Activated naive CD4-positive, alpha-beta T cell treated with anti-CD3 and anti-CD28 coated beads for 36 hours (primary cell): Measurements from ENCODE around the gene LZTR1. TPM values are rescaled to one million over a fixed set of nuclear protein-coding genes. Genes with fewer than 3 reads are reported as not detected.

Experiments
- CTCF ChIA-PET: fragments of 350-600 bp; sonication (Branson Sonifier 250); formaldehyde crosslinking; loops from one replicate; lab custom pipeline; 2021; ENCODE audit warnings: antibody characterized with exemption; lab: Charles Lee
- DNase-seq: peaks from one replicate; pipeline ENCODE4 v3.0.0-alpha.2; 2020
- H3K27ac Mint-ChIP-seq: one replicate; pipeline ENCODE4 v1.8.0; 2021; ENCODE audit warnings: mild to moderate bottlenecking, mixed read lengths
- H3K27me3 Mint-ChIP-seq: one replicate; pipeline ENCODE4 v1.8.0; 2021; ENCODE audit warnings: low read depth, mixed read lengths
- H3K36me3 Mint-ChIP-seq: one replicate; pipeline ENCODE4 v1.8.0; 2021; ENCODE audit warnings: low read depth, mixed read lengths
- H3K4me1 Mint-ChIP-seq: one replicate; pipeline ENCODE4 v1.8.0; 2021; ENCODE audit warnings: low read depth, mixed read lengths
- H3K4me3 Mint-ChIP-seq: one replicate; pipeline ENCODE4 v1.8.0; 2021; ENCODE audit warnings: mild to moderate bottlenecking, moderate library complexity, mixed read lengths
- H3K9me3 Mint-ChIP-seq: one replicate; pipeline ENCODE4 v1.8.0; 2021; ENCODE audit warnings: mixed read lengths
- intact Hi-C: fragments of 100-400 bp; cut with micrococcal nuclease; formaldehyde crosslinking; loops from one replicate; pipeline ENCODE4 v1.15.1; 2023
- total RNA-seq, 2 experiments: library from RNA; stranded (reverse); gene quantifications; one replicate each; pipeline ENCODE4 v1.2.3, GENCODE V29; 2021

LZTR1 gene
- total RNA-seq, 2 experiments from 2014 or later: 23.1 to 27.4 TPM

DNA sequence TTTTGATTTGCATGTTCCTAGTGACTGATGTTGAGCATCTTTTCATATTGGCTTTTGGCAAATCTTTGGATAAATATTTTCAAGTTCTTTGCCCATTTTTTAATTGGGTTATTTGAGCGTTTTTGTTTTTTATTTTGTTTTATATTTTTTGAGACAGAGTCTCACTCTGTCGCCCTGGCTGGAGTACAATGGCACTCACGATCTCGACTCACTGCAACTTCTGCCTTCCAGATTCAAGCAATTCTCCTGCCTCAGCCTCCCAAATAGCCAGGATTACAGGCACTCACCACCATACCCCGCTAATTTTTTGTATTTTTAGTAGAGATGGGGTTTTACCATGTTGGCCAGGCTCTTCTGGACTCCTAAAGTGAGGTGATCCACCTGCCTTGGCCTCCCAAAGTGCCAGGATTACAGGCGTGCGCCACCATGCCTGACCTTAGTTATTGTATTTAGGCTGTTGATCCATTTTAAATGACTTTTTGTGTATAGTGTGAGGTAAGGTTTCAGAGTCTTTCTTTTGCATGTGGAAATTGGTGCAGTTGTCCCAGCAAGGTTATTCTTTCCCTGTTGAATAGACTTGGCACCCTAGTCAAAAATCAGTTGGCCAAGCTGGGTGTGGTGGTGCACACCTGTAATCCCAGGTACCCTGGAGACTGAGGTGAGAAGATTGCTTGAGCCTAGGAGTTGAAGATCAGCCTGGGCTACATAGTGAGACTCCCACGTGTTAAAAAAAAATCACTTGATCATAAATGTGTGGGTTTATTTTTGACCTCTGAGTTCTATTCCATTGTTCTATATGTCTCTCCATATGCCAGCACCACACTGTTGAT, 38.8 kb upstream of the LZTR1 start:
- no peak for DNase-seq
- Mint-ChIP-seq H3K36me3 (peaks cover 20% of the 10 kb centered on the region), H3K4me1 (peaks cover 71% of the 10 kb centered on the region), H3K9me3 (no peaks in the 10 kb centered on the region), H3K27me3 (no peaks in the 10 kb centered on the region), H3K4me3 (no peak overlapping the region), H3K27ac (peak overlapping the region; percentile 14)
- CTCF ChIA-PET: no interaction called here
- intact Hi-C loops: loop anchor here (10.0 kb wide), 1 partner anchor 129 kb away; no protein-coding TSS in a partner anchor

DNA sequence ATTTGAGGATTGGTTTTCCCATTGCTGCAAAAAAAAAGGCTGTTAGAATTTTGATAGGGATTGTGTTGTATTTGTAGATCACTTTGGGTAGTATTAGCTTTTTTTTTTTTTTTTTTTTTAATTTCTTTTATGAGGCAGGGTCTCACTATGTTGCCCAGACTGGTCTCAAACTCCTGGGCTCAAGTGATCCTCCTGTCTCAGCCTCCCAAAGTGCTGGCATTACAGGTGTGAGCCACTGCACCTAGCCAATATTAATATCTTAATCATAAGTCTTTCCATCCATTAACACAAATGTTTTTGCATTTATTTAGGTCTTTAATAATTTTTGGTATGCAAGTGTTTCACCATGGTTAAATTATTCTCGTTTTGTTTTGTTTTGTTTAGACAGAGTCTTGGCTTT, 38.1 kb upstream of the LZTR1 start:
- CTCF ChIA-PET: interaction anchor here (0.7 kb wide), 1 partner anchor 16 kb away, joined by 6 read pairs; no protein-coding TSS in a partner anchor
- peaks cover 17% of the 10 kb centered on the region for H3K36me3 Mint-ChIP-seq
- intact Hi-C loops: loop anchor here (10.0 kb wide), 1 partner anchor 129 kb away; no protein-coding TSS in a partner anchor
- H3K4me1 Mint-ChIP-seq: peaks cover 70% of the 10 kb centered on the region
- H3K4me3 Mint-ChIP-seq: no peak overlapping the region
- H3K27me3 Mint-ChIP-seq: no peaks in the 10 kb centered on the region
- H3K9me3 Mint-ChIP-seq: no peaks in the 10 kb centered on the region
- peak overlapping the region; percentile 14 for H3K27ac Mint-ChIP-seq
- no peak for DNase-seq

DNA sequence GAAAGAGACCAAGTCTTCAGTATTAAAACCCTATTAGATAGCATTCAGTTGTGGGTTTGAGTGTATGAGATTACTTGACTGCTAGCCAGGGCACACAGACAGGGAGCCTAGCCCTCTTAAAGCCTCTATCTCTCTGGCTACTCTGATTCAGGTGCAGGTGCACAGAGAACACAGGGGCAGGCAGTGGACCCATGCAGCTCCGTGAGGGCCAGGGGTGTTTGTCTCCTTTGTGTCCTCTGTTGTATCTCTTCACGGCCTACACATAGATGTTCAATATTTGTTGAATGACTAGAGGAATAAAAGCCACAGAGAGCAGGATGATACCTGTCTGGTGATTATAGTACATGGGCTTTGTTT, 36.5 kb upstream of the LZTR1 start:
- no peak for DNase-seq
- H3K9me3 Mint-ChIP-seq: no peaks in the 10 kb centered on the region
- no peak overlapping the region for H3K27ac Mint-ChIP-seq
- CTCF ChIA-PET: no interaction called here
- no peak overlapping the region for H3K4me3 Mint-ChIP-seq
- no peaks in the 10 kb centered on the region for H3K27me3 Mint-ChIP-seq
- peaks cover 19% of the 10 kb centered on the region for H3K36me3 Mint-ChIP-seq
- peaks cover 67% of the 10 kb centered on the region for H3K4me1 Mint-ChIP-seq
- intact Hi-C loops: loop anchor here (10.0 kb wide), 1 partner anchor 131 kb away; no protein-coding TSS in a partner anchor

DNA sequence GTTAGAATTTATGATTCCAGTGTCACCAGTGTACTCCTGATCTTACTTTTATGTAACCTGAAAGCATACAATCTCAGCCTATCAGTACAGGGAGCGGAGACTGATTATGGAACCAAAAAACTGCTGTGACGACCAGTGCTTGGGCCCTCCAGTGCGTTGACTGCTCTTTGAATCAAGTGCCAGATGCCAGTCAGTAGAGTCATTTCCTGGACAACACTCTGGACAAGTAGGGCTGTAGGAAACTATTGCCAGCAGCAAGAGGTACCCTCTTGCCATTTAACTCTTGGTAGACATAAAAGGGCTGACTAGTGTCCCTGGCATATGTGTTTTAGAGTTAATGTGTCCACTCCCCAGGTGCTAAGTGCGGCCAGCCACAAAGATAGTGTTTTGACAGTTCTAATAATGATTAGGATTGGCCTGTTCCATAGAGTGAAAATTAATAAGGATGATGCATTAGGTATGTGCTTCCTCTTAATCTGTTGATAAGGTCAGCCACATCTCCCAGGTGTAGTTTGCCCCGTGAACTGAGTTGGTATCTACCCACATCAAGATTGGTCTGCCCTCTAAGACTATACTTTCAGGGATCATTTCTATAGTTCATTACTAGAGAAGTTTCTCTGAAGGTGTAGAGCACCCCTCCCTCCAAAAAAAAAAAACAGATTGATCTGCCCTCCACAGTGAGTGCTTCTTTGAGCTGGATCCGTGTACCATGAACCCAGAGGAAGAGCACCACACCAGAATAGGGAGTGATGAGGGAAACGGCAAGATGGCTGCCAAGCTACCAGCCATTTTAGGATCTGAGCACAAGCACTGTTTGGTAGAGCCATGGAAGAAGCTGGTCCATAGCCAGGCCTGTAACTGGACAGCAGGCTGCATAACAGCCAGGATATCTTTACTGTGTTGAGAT, 35.8 kb upstream of the LZTR1 start:
- Mint-ChIP-seq H3K27ac (peak overlapping the region; percentile 11), H3K9me3 (no peaks in the 10 kb centered on the region), H3K36me3 (peaks cover 19% of the 10 kb centered on the region), H3K4me3 (no peak overlapping the region), H3K27me3 (no peaks in the 10 kb centered on the region), H3K4me1 (peaks cover 61% of the 10 kb centered on the region)
- intact Hi-C loops: loop anchor here (10.0 kb wide), 1 partner anchor 132 kb away; no protein-coding TSS in a partner anchor
- CTCF ChIA-PET: interaction anchor here (0.7 kb wide), 1 partner anchor 43 kb away, joined by 4 read pairs; no protein-coding TSS in a partner anchor
- DNase-seq: no peak

DNA sequence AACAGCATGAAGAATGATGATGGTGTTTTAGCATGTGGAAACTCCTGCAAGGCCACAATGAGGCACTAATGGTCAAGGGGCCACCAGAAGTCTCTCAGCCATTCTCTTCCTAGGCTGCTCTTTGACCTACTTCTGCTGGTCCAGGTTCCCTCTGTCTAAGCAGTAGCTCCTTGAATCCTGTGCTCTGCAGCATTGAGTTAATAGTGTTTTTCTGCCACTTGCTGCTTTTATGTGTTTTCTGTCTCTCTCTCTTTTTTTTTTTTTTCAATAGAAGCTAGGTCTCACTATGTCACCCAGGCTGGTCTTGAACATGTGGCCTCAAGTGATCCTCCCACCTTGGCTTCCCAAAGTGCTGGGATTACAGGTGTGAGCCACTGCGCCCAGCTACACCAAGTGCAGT, 35.1 kb upstream of the LZTR1 start:
- CTCF ChIA-PET: interaction anchor here (0.7 kb wide), 1 partner anchor 43 kb away, joined by 4 read pairs; no protein-coding TSS in a partner anchor
- intact Hi-C loops: loop anchor here (10.0 kb wide), 1 partner anchor 132 kb away; no protein-coding TSS in a partner anchor
- DNase-seq: no peak
- Mint-ChIP-seq H3K27ac (no peak overlapping the region), H3K4me1 (peaks cover 56% of the 10 kb centered on the region), H3K36me3 (peaks cover 20% of the 10 kb centered on the region), H3K4me3 (no peak overlapping the region), H3K27me3 (no peaks in the 10 kb centered on the region), H3K9me3 (no peaks in the 10 kb centered on the region)

DNA sequence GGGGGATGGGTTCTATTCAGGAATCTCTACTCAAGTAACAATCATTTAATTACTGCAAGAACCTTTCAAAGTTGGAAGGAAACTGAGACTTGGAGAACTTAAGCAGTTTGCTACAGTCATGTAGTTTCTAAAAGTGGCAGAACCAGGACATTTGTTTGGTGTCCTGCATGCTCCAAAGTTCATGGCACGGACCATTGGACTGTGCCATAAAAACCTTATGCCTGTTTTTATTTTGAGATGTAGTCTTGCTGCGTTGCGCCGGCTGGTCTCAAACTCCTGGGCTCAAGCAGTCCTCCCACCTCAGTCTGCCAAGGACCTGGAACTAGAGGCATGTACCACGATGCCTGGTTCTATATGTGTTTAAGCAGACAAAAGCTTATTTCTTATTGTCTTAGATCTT, 33.6 kb upstream of the LZTR1 start:
- DNase-seq: no peak
- Mint-ChIP-seq H3K27ac (no peak overlapping the region), H3K4me3 (no peak overlapping the region), H3K36me3 (peaks cover 16% of the 10 kb centered on the region), H3K4me1 (peaks cover 42% of the 10 kb centered on the region), H3K9me3 (no peaks in the 10 kb centered on the region), H3K27me3 (no peaks in the 10 kb centered on the region)
- intact Hi-C loops: loop anchor here (10.0 kb wide), 1 partner anchor 134 kb away; no protein-coding TSS in a partner anchor
- CTCF ChIA-PET: interaction anchor here (1.6 kb wide), 1 partner anchor 11 kb away, joined by 3 read pairs; no protein-coding TSS in a partner anchor

DNA sequence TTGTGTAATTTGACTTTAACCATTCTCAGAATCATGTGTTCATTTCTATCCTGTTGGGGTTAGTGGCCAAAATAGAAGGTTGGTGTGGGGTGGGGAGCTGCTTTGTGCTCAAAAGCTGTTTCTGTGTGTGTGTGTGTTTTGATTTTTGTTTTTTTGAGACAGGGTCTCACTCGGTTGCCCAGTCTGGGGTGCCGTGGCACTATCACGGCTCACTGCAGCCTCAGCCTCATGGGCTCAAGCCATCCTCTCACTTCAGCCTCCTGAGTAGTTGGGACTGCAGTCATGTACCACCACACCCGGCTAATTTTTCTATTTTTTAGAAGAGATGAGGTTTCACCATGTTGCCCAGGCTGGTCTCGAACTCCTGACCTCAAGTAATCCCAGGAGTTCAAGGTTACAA, 33.1 kb upstream of the LZTR1 start:
- CTCF ChIA-PET: interaction anchor here (1.6 kb wide), 1 partner anchor 11 kb away, joined by 3 read pairs; no protein-coding TSS in a partner anchor
- no peak for DNase-seq
- intact Hi-C loops: loop anchor here (10.0 kb wide), 1 partner anchor 134 kb away; no protein-coding TSS in a partner anchor
- Mint-ChIP-seq H3K27ac (no peak overlapping the region), H3K36me3 (peaks cover 21% of the 10 kb centered on the region), H3K27me3 (no peaks in the 10 kb centered on the region), H3K4me3 (no peak overlapping the region), H3K4me1 (peaks cover 38% of the 10 kb centered on the region), H3K9me3 (no peaks in the 10 kb centered on the region)

DNA sequence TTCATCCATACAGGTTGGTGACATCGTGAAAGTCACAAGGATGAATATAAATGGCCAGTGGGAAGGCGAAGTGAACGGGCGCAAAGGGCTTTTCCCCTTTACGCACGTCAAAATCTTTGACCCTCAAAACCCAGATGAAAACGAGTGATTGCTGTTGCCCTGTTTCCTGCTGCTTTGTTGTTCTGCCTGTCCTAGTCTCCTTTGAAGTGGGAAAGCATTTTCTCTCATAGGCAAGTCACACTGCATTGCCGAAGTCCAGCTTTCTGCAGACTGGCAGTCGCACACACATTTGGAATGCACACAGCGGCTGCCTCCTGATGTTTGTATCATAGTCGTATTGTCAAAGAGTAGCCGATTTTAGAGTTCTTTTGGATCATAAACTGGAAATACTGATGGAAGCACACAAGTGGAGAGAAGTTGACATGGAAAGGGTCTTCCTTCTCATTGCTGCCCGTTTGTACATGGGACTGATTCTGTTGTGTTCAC, 32.4 kb upstream of the LZTR1 start:
- H3K4me3 Mint-ChIP-seq: no peak overlapping the region
- CTCF ChIA-PET: no interaction called here
- no peak overlapping the region for H3K27ac Mint-ChIP-seq
- no peaks in the 10 kb centered on the region for H3K9me3 Mint-ChIP-seq
- H3K27me3 Mint-ChIP-seq: no peaks in the 10 kb centered on the region
- H3K36me3 Mint-ChIP-seq: peaks cover 24% of the 10 kb centered on the region
- intact Hi-C loops: loop anchor here (10.0 kb wide), 1 partner anchor 135 kb away; no protein-coding TSS in a partner anchor
- H3K4me1 Mint-ChIP-seq: peaks cover 36% of the 10 kb centered on the region
- DNase-seq: no peak

DNA sequence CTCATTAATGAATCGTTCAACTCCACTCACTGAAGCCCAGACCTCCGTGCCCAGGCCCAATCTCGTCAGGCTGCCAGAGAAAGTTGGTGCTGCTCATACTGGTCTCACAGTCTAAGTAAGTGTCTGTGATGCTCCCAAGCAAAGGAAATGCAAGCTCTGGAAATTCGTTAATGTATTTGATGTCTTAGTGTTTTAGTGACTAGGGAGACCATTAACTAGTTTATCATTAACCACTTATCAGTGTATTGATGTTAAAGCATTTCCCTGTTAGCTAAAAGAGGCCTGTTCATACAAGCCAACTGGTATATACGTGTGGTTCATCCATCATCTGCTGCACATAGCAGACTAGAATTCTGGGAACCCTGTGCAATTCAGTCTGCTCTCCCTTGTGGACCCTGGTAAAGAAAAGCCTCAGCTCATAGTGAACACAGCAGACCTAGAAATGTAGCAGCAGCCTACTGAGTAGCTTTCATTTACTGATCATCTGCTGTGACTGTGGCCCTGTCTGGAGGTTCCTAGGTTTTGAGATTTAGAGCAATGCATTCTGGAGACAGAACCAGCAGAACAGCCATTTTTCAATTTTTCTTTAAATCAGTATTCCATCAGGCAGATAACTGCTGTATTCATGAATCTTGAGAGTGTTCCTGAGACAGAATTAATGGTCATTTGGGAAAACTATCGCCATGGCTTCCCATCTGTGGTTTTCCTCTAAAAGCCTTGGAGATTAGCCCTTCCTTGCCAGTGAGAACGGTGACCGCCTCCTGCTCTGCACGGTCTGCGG, 30.8 kb upstream of the LZTR1 start:
- no peak overlapping the region for H3K4me3 Mint-ChIP-seq
- peaks cover 2% of the 10 kb centered on the region for H3K27me3 Mint-ChIP-seq
- peaks cover 24% of the 10 kb centered on the region for H3K36me3 Mint-ChIP-seq
- intact Hi-C loops: no loop called here
- no peak overlapping the region for H3K27ac Mint-ChIP-seq
- no peak for DNase-seq
- no peaks in the 10 kb centered on the region for H3K9me3 Mint-ChIP-seq
- H3K4me1 Mint-ChIP-seq: peaks cover 24% of the 10 kb centered on the region
- CTCF ChIA-PET: interaction anchor here (0.6 kb wide), 1 partner anchor 10 kb away, joined by 3 read pairs; no protein-coding TSS in a partner anchor

DNA sequence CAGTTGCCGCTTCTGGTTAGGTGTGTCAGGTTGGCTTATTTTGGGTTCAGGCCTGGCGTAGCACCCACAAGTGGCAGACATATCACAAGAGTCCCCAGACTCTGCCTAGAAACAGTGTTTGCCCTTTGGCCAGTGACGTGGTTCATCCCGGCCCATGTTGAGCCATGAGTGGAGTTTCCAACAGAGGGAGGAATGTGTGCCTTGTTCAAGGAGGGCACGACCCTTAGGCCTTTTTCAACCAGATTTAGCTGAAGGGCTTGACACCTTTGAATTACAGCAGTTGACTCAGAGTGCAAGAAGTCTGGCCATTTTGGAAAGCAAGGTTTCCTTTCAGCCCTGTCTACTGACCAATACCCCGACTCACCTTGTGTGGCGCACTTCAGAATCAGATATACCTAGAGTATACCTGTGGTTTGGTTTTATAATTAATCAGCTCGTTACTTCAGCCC, 30.1 kb upstream of the LZTR1 start:
- intact Hi-C loops: no loop called here
- Mint-ChIP-seq H3K27me3 (peaks cover 4% of the 10 kb centered on the region), H3K27ac (no peak overlapping the region), H3K9me3 (no peaks in the 10 kb centered on the region), H3K36me3 (peaks cover 24% of the 10 kb centered on the region), H3K4me3 (no peak overlapping the region), H3K4me1 (peaks cover 23% of the 10 kb centered on the region)
- no peak for DNase-seq
- CTCF ChIA-PET: no interaction called here
